Colonic mucosa (tissue), 4 donors: ENCODE results near the gene HBEGF. TPM values are rescaled to one million over a fixed set of nuclear protein-coding genes. Genes with fewer than 3 reads are reported as not detected.
"Not testable (repeated sequence)": the region's sequence is repeated elsewhere in the genome, so short reads cannot be mapped to it uniquely, and the experiment has no call there.

Experiments
- DNase-seq: peaks from one replicate; pipeline ENCODE4 v3.0.0-alpha.2; 2020
- H3K27ac ChIP-seq: fragments of 200-600 bp; one replicate; pipeline ENCODE4 v1.8.0; 2021
- H3K27me3 ChIP-seq: fragments of 200-600 bp; one replicate; pipeline ENCODE4 v1.8.0; 2021
- H3K36me3 ChIP-seq: fragments of 200-600 bp; one replicate; pipeline ENCODE4 v1.8.0; 2021
- H3K4me1 ChIP-seq: fragments of 200-600 bp; one replicate; pipeline ENCODE4 v1.8.0; 2021; ENCODE audit warnings: mild to moderate bottlenecking
- H3K4me3 ChIP-seq: fragments of 200-600 bp; one replicate; pipeline ENCODE4 v1.8.0; 2021
- H3K9ac ChIP-seq, 2 donors: one replicate each; pipeline ENCODE4 v1.7.0; 2013; ENCODE audit warnings: control low read depth in 2 of 2, low read depth in 2 of 2, low read length in 2 of 2
- H3K9me3 ChIP-seq: fragments of 200-600 bp; one replicate; pipeline ENCODE4 v1.8.0; 2021
- CTCF ChIP-seq: fragments of 200-600 bp; IDR thresholded peaks from one replicate; pipeline ENCODE4 v1.8.0; 2022; ENCODE audit warnings: antibody characterized with exemption, mild to moderate bottlenecking
- intact Hi-C: fragments of 100-400 bp; cut with DNase I; formaldehyde crosslinking; loops from one replicate; pipeline ENCODE4 v1.14.1; 2022
- total RNA-seq, 2 donors: library from RNA; stranded (reverse); fragmentation: NEBNext Ultra II Directional in 1 of 2; extraction: Animal tissue kit (Norgen Biotek cat#: 25700) in 1 of 2; gene quantifications; one replicate each; pipeline ENCODE4 v1.2.1, GENCODE V29; 2021
- donor health status: healthy.
- donor health status: DM: no; HTN: no; CAD: no.
- donor health status: DM: no; HTN: no; CAD: no.

The HBEGF gene
- total RNA-seq, 2 donors from 2014 or later, result 4.3 to 14.6 TPM

DNA sequence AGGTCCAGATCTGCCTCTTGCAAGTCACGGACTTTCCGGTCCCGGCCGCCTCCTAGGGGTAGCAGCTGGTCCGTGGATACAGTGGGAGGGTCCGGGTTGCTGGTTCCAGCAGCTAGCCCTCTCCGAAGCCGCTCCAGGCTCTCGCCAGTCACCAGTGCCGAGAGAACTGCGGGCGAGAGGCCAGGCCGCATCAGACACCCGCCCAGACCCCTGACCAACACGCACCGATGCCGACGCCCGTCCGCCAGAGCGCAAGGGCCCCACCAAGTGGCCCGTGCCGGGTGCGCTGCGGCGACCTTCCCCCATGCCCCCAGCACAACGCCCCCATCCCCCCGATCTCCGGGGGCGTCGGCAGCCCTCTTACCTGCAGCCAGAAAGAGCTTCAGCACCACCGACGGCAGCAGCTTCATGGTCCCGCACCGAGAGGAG lies 470 bp downstream of the HBEGF start:
- Histone ChIP-seq H3K27ac (peak overlapping the region; percentile 82), H3K27me3 (no peaks in the 10 kb centered on the region), H3K36me3 (no peaks in the 10 kb centered on the region), H3K9ac (peak overlapping the region; percentile 79 to 82), H3K4me1 (peaks cover 11% of the 10 kb centered on the region), H3K4me3 (peak overlapping the region; percentile 93), H3K9me3 (no peaks in the 10 kb centered on the region)
- peak; percentile 61 for DNase-seq
- TF ChIP-seq CTCF, result no peak
- intact Hi-C loops, result no loop called here

GRCh38 chr5:140344683-140345423 lies 1.6 kb downstream of the HBEGF start:
- no peaks in the 10 kb centered on the region for H3K9me3 ChIP-seq
- H3K9ac ChIP-seq, result peak overlapping the region; percentile 17 to 79
- H3K27me3 ChIP-seq, result no peaks in the 10 kb centered on the region
- TF ChIP-seq CTCF, result no peak
- intact Hi-C loops, result no loop called here
- H3K36me3 ChIP-seq, result no peaks in the 10 kb centered on the region
- H3K27ac ChIP-seq, result peak overlapping the region; percentile 82
- H3K4me1 ChIP-seq, result peaks cover 11% of the 10 kb centered on the region
- peak; percentile 41 for DNase-seq
- H3K4me3 ChIP-seq, result peak overlapping the region; percentile 93

DNA sequence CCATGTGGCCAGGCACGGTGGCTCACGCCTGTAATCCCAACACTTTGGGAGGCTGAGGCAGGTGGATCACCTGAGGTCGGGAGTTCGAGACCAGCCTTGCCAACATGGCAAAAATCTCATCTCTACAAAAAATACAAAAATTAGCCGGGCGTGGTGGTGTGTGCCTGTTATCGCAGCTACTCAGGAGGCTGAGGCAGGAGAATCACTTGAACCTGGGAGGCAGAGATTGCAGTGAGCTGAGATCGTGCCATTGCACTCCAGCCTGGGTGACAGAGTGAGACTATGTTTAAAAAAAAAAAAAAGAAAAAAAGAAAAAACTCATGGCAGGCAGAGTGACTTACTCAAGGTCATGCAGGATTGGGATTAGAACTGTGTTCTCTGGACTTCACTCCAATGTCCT lies 2.6 kb downstream of the HBEGF start:
- H3K27ac ChIP-seq, DNase-seq, H3K9ac ChIP-seq, H3K27me3 ChIP-seq, H3K4me3 ChIP-seq, intact Hi-C loops, H3K9me3 ChIP-seq, H3K36me3 ChIP-seq: not testable (repeated sequence)
- peaks cover 11% of the 10 kb centered on the region for H3K4me1 ChIP-seq

DNA sequence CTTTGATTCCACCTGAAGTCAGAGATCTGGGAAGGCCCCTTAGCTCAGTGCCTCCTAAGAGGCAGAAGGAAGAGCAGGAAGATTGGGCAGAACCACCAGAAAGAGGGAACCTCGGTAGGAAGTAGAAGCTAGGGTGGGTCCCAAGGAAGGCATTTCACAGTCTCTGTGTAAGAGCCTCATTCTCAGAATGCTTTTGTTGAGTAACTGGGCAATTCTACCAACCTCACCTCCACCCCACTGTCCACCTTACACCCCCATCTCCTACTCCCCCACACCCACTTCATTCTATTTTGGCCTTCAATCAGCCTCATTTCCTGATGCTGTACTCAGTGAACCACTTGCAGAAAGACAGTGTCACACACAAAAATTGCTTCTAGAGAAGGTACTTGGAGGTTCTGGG lies 3.5 kb downstream of the HBEGF start:
- intact Hi-C loops, result no loop called here
- H3K27ac ChIP-seq, result no peak overlapping the region
- no peak overlapping the region for H3K9ac ChIP-seq
- H3K9me3 ChIP-seq, result no peaks in the 10 kb centered on the region
- H3K27me3 ChIP-seq, result no peaks in the 10 kb centered on the region
- no peak overlapping the region for H3K4me3 ChIP-seq
- peaks cover 11% of the 10 kb centered on the region for H3K4me1 ChIP-seq
- H3K36me3 ChIP-seq, result no peaks in the 10 kb centered on the region
- TF ChIP-seq CTCF, result no peak
- no peak for DNase-seq

- no peak for TF ChIP-seq CTCF
- no peak for DNase-seq
- H3K4me1 ChIP-seq, result peaks cover 7% of the 10 kb centered on the region
- intact Hi-C loops, result no loop called here
- H3K9me3 ChIP-seq, result no peaks in the 10 kb centered on the region
- no peak overlapping the region for H3K9ac ChIP-seq
- H3K36me3 ChIP-seq, result no peaks in the 10 kb centered on the region
- no peak overlapping the region for H3K4me3 ChIP-seq
- no peak overlapping the region for H3K27ac ChIP-seq
- no peaks in the 10 kb centered on the region for H3K27me3 ChIP-seq
Observed at GRCh38 chr5:140342287-140342686, 4.1 kb downstream of the HBEGF start.

DNA sequence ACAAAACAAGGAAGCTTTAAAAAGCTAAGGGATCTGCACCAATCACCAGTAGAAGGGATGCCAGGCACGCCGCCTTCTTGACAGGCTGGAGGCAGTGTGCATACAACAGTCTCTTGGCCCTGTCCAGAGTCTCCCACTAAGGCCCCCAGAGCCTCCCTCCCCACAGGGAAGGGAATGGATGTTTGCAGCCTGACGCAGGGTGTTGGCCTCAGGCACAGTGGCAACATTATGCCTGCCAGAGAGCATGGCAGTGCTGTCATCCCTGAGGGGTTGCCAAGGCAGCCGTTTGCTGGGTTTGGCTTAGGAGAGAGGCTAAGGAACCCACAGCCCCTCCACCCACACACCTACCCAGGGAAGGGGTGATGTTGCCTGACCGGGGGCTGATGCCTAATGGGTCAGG lies 4.8 kb downstream of the HBEGF start:
- Histone ChIP-seq H3K9ac (no peak overlapping the region), H3K27ac (no peak overlapping the region), H3K27me3 (no peaks in the 10 kb centered on the region), H3K36me3 (no peaks in the 10 kb centered on the region), H3K4me3 (no peak overlapping the region), H3K4me1 (peaks cover 5% of the 10 kb centered on the region), H3K9me3 (no peaks in the 10 kb centered on the region)
- DNase-seq, result no peak
- intact Hi-C loops, result no loop called here
- no peak for TF ChIP-seq CTCF
